Measurements from ENCODE around the gene MMP24.
"Not testable (repeated sequence)": the region's sequence is repeated elsewhere in the genome, so short reads cannot be mapped to it uniquely, and the experiment has no call there.

The MMP24 gene

DNA sequence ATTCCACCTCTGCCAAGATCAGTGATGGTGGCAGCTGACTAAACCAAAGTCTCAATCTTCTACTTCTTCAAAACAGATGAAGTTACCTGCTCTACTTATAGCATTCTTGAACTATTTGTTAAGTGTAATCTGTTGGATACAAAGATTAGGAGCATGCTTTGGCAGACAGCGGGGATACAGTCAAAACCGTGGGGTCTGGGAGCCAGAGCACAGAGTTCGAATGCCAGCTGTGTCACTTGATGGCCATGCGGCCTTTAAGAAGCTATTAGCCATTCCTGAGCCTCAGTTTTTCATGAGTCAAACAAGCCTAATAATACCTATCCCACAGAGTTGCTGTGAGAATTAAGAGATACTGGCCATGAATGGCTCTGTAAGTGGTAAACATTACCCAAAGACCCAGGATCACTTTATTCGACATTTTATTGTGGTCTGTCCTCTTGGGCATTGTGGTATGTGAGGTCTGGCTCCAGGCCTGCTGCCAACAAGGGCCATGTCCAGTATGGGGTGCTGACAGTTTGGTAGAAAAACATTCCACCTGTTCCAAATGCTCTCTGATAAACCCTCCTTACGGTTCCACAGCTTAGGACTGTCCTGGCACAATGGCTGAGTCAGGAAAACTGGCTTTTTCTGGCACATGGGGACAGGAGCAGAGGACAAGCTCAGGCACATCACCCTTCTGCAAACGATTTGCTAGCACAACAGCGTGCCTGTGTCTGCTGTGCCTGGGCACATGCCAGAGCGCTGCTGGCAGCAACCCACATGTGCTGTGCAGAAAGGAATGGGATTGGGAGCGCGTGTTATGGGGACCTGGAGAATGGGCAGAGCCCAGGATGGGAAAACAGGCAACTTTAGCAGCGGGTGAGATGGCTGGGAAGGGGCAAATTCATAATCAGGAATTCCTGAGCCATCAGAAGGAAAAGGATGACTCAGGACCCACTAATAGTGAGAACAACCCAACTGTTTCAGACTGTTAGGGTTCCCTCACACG lies 81.5 kb downstream of the MMP24 start:
- in situ Hi-C loops (cut with HindIII; ENCODE audit: low sequenced_read_pairs): loop anchor here (5.0 kb wide), 1 partner anchor 51 kb away; no protein-coding TSS in a partner anchor
- DNase-seq (ENCODE audit: low read depth): peak; percentile 43
- TF ChIP-seq, protein P1, sequence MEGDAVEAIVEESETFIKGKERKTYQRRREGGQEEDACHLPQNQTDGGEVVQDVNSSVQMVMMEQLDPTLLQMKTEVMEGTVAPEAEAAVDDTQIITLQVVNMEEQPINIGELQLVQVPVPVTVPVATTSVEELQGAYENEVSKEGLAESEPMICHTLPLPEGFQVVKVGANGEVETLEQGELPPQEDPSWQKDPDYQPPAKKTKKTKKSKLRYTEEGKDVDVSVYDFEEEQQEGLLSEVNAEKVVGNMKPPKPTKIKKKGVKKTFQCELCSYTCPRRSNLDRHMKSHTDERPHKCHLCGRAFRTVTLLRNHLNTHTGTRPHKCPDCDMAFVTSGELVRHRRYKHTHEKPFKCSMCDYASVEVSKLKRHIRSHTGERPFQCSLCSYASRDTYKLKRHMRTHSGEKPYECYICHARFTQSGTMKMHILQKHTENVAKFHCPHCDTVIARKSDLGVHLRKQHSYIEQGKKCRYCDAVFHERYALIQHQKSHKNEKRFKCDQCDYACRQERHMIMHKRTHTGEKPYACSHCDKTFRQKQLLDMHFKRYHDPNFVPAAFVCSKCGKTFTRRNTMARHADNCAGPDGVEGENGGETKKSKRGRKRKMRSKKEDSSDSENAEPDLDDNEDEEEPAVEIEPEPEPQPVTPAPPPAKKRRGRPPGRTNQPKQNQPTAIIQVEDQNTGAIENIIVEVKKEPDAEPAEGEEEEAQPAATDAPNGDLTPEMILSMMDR (IDR thresholded peaks at IDR 0.05; ENCODE audit: low read depth, low read length, missing control alignments): no peak
- no peak overlapping the region for H3K4me3 ChIP-seq (ENCODE audit: low read depth, low read length)

DNA sequence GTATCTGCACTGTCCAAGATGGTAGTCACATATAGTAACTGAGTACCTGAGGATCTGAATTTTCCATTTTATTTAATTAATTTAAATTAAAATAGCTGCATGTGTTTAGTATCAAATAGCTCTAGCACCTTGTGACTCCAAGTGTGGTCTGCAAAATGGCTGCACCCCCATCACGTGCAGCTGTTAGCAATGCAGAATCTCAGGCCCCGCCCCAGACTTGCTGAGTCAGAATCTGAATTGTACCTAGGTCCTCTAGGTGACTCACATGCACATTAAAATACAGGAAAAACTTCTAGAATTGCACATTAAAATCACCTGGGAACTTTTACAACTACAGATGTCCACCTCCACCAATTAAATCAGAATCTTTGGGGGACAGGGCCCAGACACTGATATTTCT lies 84.9 kb downstream of the MMP24 start:
- DNase-seq (ENCODE audit: low read depth): no peak
- no peak overlapping the region for H3K4me3 ChIP-seq (ENCODE audit: low read depth, low read length)
- TF ChIP-seq, protein P1 (IDR thresholded peaks at IDR 0.05; ENCODE audit: low read depth, low read length, missing control alignments): no peak
- in situ Hi-C loops (cut with HindIII; ENCODE audit: low sequenced_read_pairs): no loop called here

DNA sequence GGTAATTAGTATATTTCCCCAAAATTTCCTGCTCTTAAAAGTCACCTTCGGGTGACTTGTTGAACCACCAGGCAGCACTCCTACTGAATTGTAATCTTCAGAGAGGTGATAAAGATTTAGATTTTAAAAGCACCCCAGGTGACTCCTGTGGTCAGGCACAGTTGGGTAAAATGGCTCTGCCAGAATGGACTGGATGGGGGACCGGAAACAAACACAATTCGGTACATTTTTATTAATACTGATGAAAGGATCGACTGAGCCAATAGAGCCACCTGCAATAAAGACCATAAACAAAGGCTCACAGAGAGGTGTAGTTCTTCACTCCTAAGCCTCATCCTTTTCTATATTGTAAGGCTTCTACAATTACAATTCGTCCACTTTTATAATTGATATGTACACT lies 85.3 kb downstream of the MMP24 start:
- H3K4me3 ChIP-seq (ENCODE audit: low read depth, low read length): no peak overlapping the region
- in situ Hi-C loops (cut with HindIII; ENCODE audit: low sequenced_read_pairs): no loop called here
- TF ChIP-seq, protein P1 (IDR thresholded peaks at IDR 0.05; ENCODE audit: low read depth, low read length, missing control alignments): no peak
- no peak for DNase-seq (ENCODE audit: low read depth)

DNA sequence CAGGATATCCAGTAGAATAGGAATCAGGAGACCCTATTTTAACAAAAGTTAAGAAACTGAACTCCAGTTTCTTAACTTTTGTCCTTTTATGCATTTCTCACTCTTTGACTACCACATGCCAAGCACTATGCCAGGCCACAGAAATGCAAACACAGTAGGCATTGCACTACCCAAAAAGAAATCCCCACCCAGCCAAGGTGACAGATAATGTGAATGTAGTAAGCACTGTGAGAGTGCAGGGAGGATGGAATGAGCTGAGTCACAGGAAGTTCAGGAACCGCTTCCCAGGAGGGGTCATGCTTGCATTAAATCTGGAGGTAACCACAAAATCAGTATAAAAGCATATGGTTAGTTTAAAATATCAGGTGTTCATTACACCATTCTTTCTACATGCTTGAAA lies 85.8 kb downstream of the MMP24 start:
- in situ Hi-C loops (cut with HindIII; ENCODE audit: low sequenced_read_pairs): no loop called here
- TF ChIP-seq, protein P1 (IDR thresholded peaks at IDR 0.05; ENCODE audit: low read depth, low read length, missing control alignments): no peak
- DNase-seq (ENCODE audit: low read depth): peak; percentile 91
- H3K4me3 ChIP-seq (ENCODE audit: low read depth, low read length): no peak overlapping the region

DNA sequence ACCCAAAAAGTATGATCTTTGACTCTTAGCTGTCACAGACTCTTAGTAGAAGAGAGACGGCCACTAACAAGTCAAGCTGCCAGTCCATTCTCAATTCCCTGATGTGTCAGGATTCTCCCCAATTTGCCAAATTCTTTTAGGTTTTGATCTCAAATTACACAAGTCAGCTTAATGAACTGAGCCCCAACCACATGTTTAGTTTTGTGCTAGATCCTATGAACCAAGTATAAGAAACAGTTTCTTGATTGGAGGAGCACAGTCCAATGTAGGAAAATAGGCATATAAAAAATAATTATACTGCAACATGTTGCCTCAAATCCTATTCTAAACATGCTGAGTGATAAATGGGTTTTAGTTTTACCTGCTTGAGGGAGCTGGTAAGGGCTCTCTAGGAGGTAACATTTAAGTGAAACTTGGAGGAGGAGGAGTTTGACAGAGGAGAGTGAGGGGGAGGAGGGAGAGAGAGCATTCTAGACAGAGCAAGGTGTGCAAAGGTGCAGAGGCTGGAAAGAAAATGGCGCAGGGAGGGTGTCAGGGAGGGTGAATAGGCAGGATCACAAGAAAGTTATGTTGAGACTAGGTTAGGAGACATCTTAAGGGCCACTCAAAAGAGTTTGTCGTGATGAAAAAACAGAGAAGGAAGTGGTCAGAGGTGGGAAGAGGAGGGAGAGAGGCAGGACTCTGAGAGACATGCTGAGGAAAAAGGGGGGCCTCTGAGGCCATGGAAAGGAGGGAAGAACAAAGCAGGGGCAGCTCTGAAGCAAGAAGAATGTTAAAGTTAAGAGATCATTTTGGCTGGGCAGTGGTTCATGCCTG lies 88.5 kb downstream of the MMP24 start:
- TF ChIP-seq, protein P1 (IDR thresholded peaks at IDR 0.05; ENCODE audit: low read depth, low read length, missing control alignments): no peak
- no peak for DNase-seq (ENCODE audit: low read depth)
- no peak overlapping the region for H3K4me3 ChIP-seq (ENCODE audit: low read depth, low read length)
- in situ Hi-C loops (cut with HindIII; ENCODE audit: low sequenced_read_pairs): no loop called here

DNA sequence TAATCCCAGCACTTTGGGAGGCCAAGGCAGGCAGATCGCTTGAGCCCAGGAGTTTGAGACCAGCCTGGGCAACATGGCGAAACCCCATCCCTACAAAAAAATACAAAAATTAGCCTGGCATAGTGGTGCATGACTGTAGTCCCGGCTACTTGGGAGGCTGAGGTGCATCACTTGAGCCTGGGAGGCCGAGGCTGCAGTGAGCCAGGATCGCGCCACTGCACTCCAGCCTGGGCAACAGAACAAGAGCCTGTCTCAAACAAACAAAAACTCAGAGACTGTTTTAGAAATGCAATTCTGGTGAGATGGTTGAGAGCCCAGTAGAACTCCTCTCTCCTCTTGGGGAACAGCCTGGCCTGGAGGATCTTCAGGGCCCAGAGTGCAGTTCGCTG lies 89.1 kb downstream of the MMP24 start:
- DNase-seq (ENCODE audit: low read depth); H3K4me3 ChIP-seq (ENCODE audit: low read depth, low read length); in situ Hi-C loops (cut with HindIII; ENCODE audit: low sequenced_read_pairs): not testable (repeated sequence)

All from astrocyte of the cerebellum (primary cell).